HG02610 (cell line): ENCODE results near the gene DAPK2.

Experiments
- ATAC-seq: cut with Tn5 transposase; IDR thresholded peaks from one replicate; pipeline ENCODE4 v1.9.1; 2021; ENCODE audit warnings: mild to moderate bottlenecking, moderate library complexity; ENCODE audit not compliant: unreplicated experiment

The DAPK2 gene

GRCh38 chr15:63945007-63945788 lies 101.1 kb downstream of the DAPK2 start:
- no peak for ATAC-seq

GRCh38 chr15:63944681-63944955 lies 101.7 kb downstream of the DAPK2 start:
- no peak for ATAC-seq

GRCh38 chr15:63943829-63944680 lies 102.2 kb downstream of the DAPK2 start:
- no peak for ATAC-seq

GRCh38 chr15:63942486-63943365 lies 103.6 kb downstream of the DAPK2 start:
- ATAC-seq = no peak

GRCh38 chr15:63941698-63942465 lies 104.4 kb downstream of the DAPK2 start:
- ATAC-seq = no peak

- ATAC-seq = no peak
These were observed 105.2 kb downstream of the DAPK2 start for GRCh38 chr15:63940966-63941620.

- no peak for ATAC-seq
These were observed 106.7 kb downstream of the DAPK2 start for GRCh38 chr15:63939531-63940130.

GRCh38 chr15:63938486-63939061 lies 107.7 kb downstream of the DAPK2 start:
- ATAC-seq = no peak

GRCh38 chr15:63933522-63933921 lies 112.8 kb downstream of the DAPK2 start:
- ATAC-seq = no peak

GRCh38 chr15:63931556-63931955 lies 114.7 kb downstream of the DAPK2 start:
- no peak for ATAC-seq

- ATAC-seq = no peak
These were observed 116.3 kb downstream of the DAPK2 start for GRCh38 chr15:63930034-63930433.

GRCh38 chr15:63928185-63928842 lies 118.0 kb downstream of the DAPK2 start:
- ATAC-seq = no peak

GRCh38 chr15:63923993-63924950 lies 122.0 kb downstream of the DAPK2 start:
- ATAC-seq = no peak

GRCh38 chr15:63922916-63923315 lies 123.4 kb downstream of the DAPK2 start:
- ATAC-seq = no peak

GRCh38 chr15:63922261-63922904 lies 123.9 kb downstream of the DAPK2 start:
- no peak for ATAC-seq

- no peak for ATAC-seq
These were observed 125.6 kb downstream of the DAPK2 start for GRCh38 chr15:63920504-63921175.
